Endothelial cell of umbilical vein (primary cell): ENCODE data around the gene UBE2D2. TPM values are rescaled to one million over a fixed set of nuclear protein-coding genes. Genes with fewer than 3 reads are reported as not detected.

Experiments
- BruUV-seq: library from RNA; stranded (reverse); fragments of 400-500 nt; replicated peaks from 2 replicates; lab custom pipeline; 2021; lab: Mats Ljungman, UMichigan
- CTCF ChIA-PET: fragments of 300-600, 350-600 bp; sonication (Branson Sonifier 250); formaldehyde crosslinking; loops from one replicate; lab custom pipeline; 2021; ENCODE audit warnings: antibody characterized with exemption, inconsistent platforms; lab: Charles Lee
- POLR2A ChIA-PET: fragments of 300-600, 350-600 bp; sonication (Branson Sonifier 250); formaldehyde crosslinking; loops from one replicate; lab custom pipeline; 2021; ENCODE audit warnings: antibody characterized with exemption, inconsistent platforms; lab: Charles Lee
- DNase-seq: peaks from one replicate; pipeline ENCODE4 v3.0.0-alpha.2; 2011; ENCODE audit warnings: low read depth, low spot score
- FAIRE-seq: peaks from 2 replicates; lab custom pipeline; 2011; peaks lifted over from hg19 to GRCh38; lab: Jason Lieb, UNC
- H2AFZ ChIP-seq: 2 replicates; pipeline ENCODE4 v1.6.0; 2012; ENCODE audit warnings: low read depth, low read length, control low read depth, inconsistent platforms
- H3K27ac ChIP-seq: 2 replicates; pipeline ENCODE4 v1.5.1; 2011; ENCODE audit warnings: low read depth, mild to moderate bottlenecking, control low read depth, low read length, moderate library complexity; ENCODE audit not compliant: insufficient read depth
- H3K27me3 ChIP-seq, 2 experiments: 2 replicates each; pipeline versions ENCODE4 v1.6.0 to v1.6.1; 2011; ENCODE audit warnings: low read length in 2 of 2, mixed read lengths in 1 of 2; ENCODE audit not compliant: control insufficient read depth in 2 of 2, insufficient read depth in 2 of 2
- H3K36me3 ChIP-seq, 2 experiments: 2 replicates in 1 of 2; 3 replicates in 1 of 2; pipeline ENCODE4 v1.5.1; 2011; ENCODE audit warnings: low read length in 2 of 2, mild to moderate bottlenecking in 1 of 2, moderate library complexity in 1 of 2; ENCODE audit not compliant: control insufficient read depth in 2 of 2, insufficient read depth in 2 of 2; ENCODE audit errors: extremely low read depth in 1 of 2
- H3K4me1 ChIP-seq: 3 replicates; pipeline ENCODE4 v1.5.1; 2011; ENCODE audit warnings: mild to moderate bottlenecking, low read length; ENCODE audit not compliant: control insufficient read depth, insufficient read depth; ENCODE audit errors: extremely low read depth
- H3K4me2 ChIP-seq: 2 replicates; pipeline ENCODE4 v1.6.1; 2011; ENCODE audit warnings: low read length, control low read depth, mixed read lengths; ENCODE audit not compliant: insufficient read depth
- H3K4me3 ChIP-seq, 3 experiments: fragments of 200-600 bp in 1 of 3; sonication (generic), shearing (Covaris generic) in 1 of 3; replicated peaks in 1 of 3; 2 replicates each; pipeline ENCODE4 v1.5.1; 2011 to 2016; ENCODE audit warnings: control low read depth in 3 of 3, low read length in 3 of 3, mild to moderate bottlenecking in 2 of 3, inconsistent platforms in 1 of 3, low read depth in 1 of 3, moderate library complexity in 1 of 3; ENCODE audit not compliant: insufficient read depth in 1 of 3
- H3K79me2 ChIP-seq: 2 replicates; pipeline ENCODE4 v1.6.0; 2012; ENCODE audit warnings: low read length, inconsistent platforms; ENCODE audit not compliant: control insufficient read depth, insufficient read depth
- H3K9ac ChIP-seq: replicated peaks from 2 replicates; pipeline ENCODE3; 2011; ENCODE audit warnings: low read length, control low read depth; ENCODE audit not compliant: insufficient read depth; ENCODE audit errors: extremely low read depth
- H3K9me1 ChIP-seq: replicated peaks from 3 replicates; pipeline ENCODE4 v1.6.0; 2011; ENCODE audit warnings: mild to moderate bottlenecking, low read length; ENCODE audit not compliant: control insufficient read depth, insufficient read depth; ENCODE audit errors: extremely low read depth
- H3K9me3 ChIP-seq: replicated peaks from 2 replicates; pipeline ENCODE4 v1.5.1; 2012; ENCODE audit warnings: low read length, inconsistent platforms; ENCODE audit not compliant: control insufficient read depth, insufficient read depth
- H4K20me1 ChIP-seq: replicated peaks from 2 replicates; pipeline ENCODE3; 2011; ENCODE audit warnings: mild to moderate bottlenecking, low read length; ENCODE audit not compliant: control insufficient read depth, insufficient read depth; ENCODE audit errors: extremely low read depth
- EZH2 ChIP-seq: IDR thresholded peaks from 2 replicates; pipeline ENCODE4 v1.6.1; 2012; ENCODE audit warnings: borderline replicate concordance, low read depth, mild to moderate bottlenecking, moderate library complexity, low read length, inconsistent platforms; ENCODE audit not compliant: severe bottlenecking
- FOS ChIP-seq: IDR thresholded peaks from 2 replicates; pipeline ENCODE4 v1.6.1; 2011; ENCODE audit warnings: mild to moderate bottlenecking, low read length, moderate library complexity, borderline replicate concordance; ENCODE audit not compliant: insufficient read depth
- GATA2 ChIP-seq: IDR thresholded peaks from 2 replicates; pipeline ENCODE4 v1.7.0; 2011; ENCODE audit warnings: low read depth, mild to moderate bottlenecking, moderate library complexity, mixed read lengths, low read length; ENCODE audit not compliant: insufficient read length, insufficient read depth
- JUN ChIP-seq: IDR thresholded peaks from 2 replicates; pipeline ENCODE4 v1.6.1; 2011; ENCODE audit warnings: borderline replicate concordance, low read depth; ENCODE audit not compliant: insufficient read length, insufficient read depth
- MYC ChIP-seq: IDR thresholded peaks from one replicate; pipeline ENCODE4 v1.6.1; 2011; ENCODE audit warnings: mild to moderate bottlenecking, low read depth, low read length
- POLR2A ChIP-seq: IDR thresholded peaks from 2 replicates; pipeline ENCODE4 v1.6.1; 2012; ENCODE audit warnings: low read depth, mild to moderate bottlenecking, control low read depth, low read length
- POLR2AphosphoS5 ChIP-seq: IDR thresholded peaks from 2 replicates; pipeline ENCODE4 v1.6.1; 2012; ENCODE audit warnings: low read depth, mild to moderate bottlenecking, control low read depth, low read length, moderate library complexity; ENCODE audit not compliant: insufficient read depth
- dilution Hi-C: fragments of 300-500 bp; cut with MboI; formaldehyde crosslinking; loops from one replicate; pipeline ENCODE4 v1.15.0; 2019; ENCODE audit warnings: low sequenced_read_pairs; ENCODE audit not compliant: extremely low pct_ligation_motif_present
- intact Hi-C: fragments of 100-400 bp; cut with micrococcal nuclease; formaldehyde crosslinking; loops from one replicate; pipeline ENCODE4 v1.10.0; 2022
- polyA plus RNA-seq, 4 experiments: library from polyadenylated mRNA; depleted of rRNA in 3 of 4; stranded (reverse) in 3 of 4; unstranded in 1 of 4; fragments of >200 nt; gene quantifications; 2 replicates each; pipeline versions ENCODE4 v1.2.1 to v1.2.3, GENCODE V29; 2011 to 2012; ENCODE audit warnings: missing spikeins in 1 of 4
- total RNA-seq: library from RNA; stranded (reverse); gene quantifications from 2 replicates; pipeline ENCODE4 v1.2.3, GENCODE V29; 2021
- TF ChIP-seq, protein P1 (sequence below), 2 donors: IDR thresholded peaks; 1 replicate in 1 of 2; 2 replicates in 1 of 2; pipeline ENCODE4 v1.5.1; 2011; ENCODE audit warnings: low read length in 2 of 2, mild to moderate bottlenecking in 2 of 2, moderate library complexity in 2 of 2, control low read depth in 1 of 2, inconsistent platforms in 1 of 2, low read depth in 1 of 2; ENCODE audit not compliant: insufficient read depth in 1 of 2; ENCODE audit errors: extremely low read depth in 1 of 2
- TF ChIP-seq, protein P2 (sequence below): IDR thresholded peaks from 2 replicates; pipeline ENCODE4 v1.6.1; 2011; ENCODE audit not compliant: insufficient read depth, insufficient read length

UBE2D2 gene
- total and polyA plus RNA-seq, 2 donors (not counting 3 experiments of a cell fraction or from before 2014, with no cell fraction given) = 45.0 to 156 TPM

DNA sequence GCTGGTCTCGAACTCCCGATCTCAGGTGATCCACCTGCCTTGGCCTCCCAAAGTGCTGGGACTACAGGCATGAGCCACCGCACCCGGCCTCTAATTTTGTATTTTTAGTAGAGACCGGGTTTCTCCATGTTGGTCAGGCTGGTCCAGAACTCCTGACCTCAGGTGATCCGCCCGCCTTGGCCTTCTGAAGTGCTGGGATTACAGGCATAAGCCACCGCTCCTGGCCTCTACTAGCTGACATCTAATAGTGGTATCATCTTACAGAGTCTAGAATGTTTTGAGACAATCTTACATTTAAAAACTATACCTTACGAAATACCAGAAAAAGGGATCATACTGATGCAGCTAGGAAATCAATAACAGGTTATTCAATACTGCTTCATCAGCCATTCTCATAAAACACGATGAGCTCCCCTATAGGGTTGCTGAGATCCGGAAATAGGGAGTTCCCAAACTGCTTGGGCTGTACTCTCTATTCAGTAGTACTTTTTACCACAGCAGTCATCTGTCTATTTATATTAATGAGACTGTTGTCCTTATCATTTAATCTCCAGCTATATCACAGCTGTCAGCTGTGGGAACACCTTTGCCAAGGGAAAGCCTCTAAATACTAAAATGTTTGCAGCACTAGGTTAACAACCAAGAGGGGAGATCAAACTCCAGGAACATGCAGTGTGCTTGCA lies 8.1 kb upstream of the UBE2D2 start:
- intact Hi-C loops (no loop called here), dilution Hi-C loops (no loop called here)
- H3K79me2 ChIP-seq = no peaks in the 10 kb centered on the region
- FAIRE-seq (no peak), DNase-seq (no peak)
- H3K9me3 ChIP-seq = no peaks in the 10 kb centered on the region
- H3K9me1 ChIP-seq = no peaks in the 10 kb centered on the region
- BruUV-seq = no TSS peak
- H3K4me1 ChIP-seq = no peaks in the 10 kb centered on the region
- POLR2A ChIA-PET = no interaction called here
- no peak overlapping the region for H3K9ac ChIP-seq
- no peaks in the 10 kb centered on the region for H4K20me1 ChIP-seq
- H2AFZ ChIP-seq = no peak overlapping the region
- H3K4me3 ChIP-seq = no peak overlapping the region
- CTCF ChIA-PET = interaction anchor here (0.7 kb wide), 1 partner anchor 7 kb away, joined by 3 read pairs; no protein-coding TSS in a partner anchor
- no peak overlapping the region for H3K4me2 ChIP-seq
- no peaks in the 10 kb centered on the region for H3K36me3 ChIP-seq
- no peaks in the 10 kb centered on the region for H3K27me3 ChIP-seq
- H3K27ac ChIP-seq = no peak overlapping the region
- TF ChIP-seq, protein P1, sequence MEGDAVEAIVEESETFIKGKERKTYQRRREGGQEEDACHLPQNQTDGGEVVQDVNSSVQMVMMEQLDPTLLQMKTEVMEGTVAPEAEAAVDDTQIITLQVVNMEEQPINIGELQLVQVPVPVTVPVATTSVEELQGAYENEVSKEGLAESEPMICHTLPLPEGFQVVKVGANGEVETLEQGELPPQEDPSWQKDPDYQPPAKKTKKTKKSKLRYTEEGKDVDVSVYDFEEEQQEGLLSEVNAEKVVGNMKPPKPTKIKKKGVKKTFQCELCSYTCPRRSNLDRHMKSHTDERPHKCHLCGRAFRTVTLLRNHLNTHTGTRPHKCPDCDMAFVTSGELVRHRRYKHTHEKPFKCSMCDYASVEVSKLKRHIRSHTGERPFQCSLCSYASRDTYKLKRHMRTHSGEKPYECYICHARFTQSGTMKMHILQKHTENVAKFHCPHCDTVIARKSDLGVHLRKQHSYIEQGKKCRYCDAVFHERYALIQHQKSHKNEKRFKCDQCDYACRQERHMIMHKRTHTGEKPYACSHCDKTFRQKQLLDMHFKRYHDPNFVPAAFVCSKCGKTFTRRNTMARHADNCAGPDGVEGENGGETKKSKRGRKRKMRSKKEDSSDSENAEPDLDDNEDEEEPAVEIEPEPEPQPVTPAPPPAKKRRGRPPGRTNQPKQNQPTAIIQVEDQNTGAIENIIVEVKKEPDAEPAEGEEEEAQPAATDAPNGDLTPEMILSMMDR (IDR thresholded peaks at IDR 0.05; ENCODE audit: extremely low read depth in 1 of 2, insufficient read depth in 1 of 2, low read depth in 1 of 2, low read length in 2 of 2) = no peak
- no peak for TF ChIP-seq POLR2A
- no peak for TF ChIP-seq POLR2AphosphoS5
- no peak for TF ChIP-seq JUN
- TF ChIP-seq, protein P2, sequence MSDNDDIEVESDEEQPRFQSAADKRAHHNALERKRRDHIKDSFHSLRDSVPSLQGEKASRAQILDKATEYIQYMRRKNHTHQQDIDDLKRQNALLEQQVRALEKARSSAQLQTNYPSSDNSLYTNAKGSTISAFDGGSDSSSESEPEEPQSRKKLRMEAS = no peak
- no peak for TF ChIP-seq EZH2
- no peak for TF ChIP-seq FOS
- no peak for TF ChIP-seq GATA2
- TF ChIP-seq MYC = no peak
